Rectal smooth muscle tissue (tissue), 1 donor: ENCODE measurements around the gene LIMCH1.

ENCODE experiments used
- H3K27ac ChIP-seq: one replicate; pipeline ENCODE4 v1.7.0; 2013; ENCODE audit warnings: low read depth, low read length, inconsistent platforms
- H3K27me3 ChIP-seq: one replicate; pipeline ENCODE4 v1.7.0; 2013; ENCODE audit warnings: low read length; ENCODE audit not compliant: control insufficient read depth, insufficient read depth
- H3K36me3 ChIP-seq: one replicate; pipeline ENCODE4 v1.7.0; 2013; ENCODE audit warnings: low read length; ENCODE audit not compliant: control insufficient read depth, insufficient read depth
- H3K4me1 ChIP-seq: one replicate; pipeline ENCODE4 v1.7.0; 2013; ENCODE audit warnings: low read length; ENCODE audit not compliant: control insufficient read depth, insufficient read depth
- H3K4me3 ChIP-seq: one replicate; pipeline ENCODE4 v1.7.0; 2013; ENCODE audit warnings: low read length
- H3K9ac ChIP-seq: one replicate; pipeline ENCODE4 v1.7.0; 2013; ENCODE audit warnings: low read length

Gene LIMCH1

DNA sequence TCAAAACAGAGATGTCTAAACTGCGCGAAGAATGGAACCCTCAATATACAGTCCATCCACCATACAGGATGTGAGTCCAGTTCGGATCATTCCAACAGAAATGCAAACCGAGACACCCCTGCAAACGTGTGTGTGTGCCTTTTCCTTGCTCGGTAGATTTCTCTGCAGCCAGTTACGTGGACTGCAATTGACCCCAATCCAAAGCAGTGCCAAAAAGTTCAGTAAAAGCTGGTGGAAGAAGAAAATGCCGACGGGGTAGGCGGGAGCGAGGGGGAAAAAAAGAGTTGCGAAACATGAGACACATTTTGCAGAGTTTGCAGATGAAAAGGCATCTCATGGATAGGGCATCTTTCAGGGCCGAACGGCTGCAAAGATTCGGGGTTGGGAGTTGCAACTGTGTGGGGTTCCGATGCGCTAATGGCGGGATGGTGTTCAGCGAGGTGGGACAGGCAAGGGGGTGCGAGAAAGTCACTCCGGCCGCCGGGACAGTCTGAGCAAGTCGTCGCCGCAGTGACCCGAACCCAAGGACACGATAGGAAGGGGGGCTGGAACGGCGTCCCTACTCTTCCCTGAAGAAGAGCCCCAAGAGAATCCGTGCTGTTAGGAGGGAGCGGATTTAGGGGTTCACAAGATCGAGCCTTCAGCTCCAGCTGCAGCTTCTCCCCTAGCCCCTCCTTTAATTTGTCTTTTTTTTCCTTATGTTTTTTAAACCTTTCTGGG, 206.8 kb downstream of the LIMCH1 start:
- peaks cover 22% of the 10 kb centered on the region for H3K27me3 ChIP-seq
- no peak overlapping the region for H3K4me3 ChIP-seq
- H3K36me3 ChIP-seq = no peaks in the 10 kb centered on the region
- no peak overlapping the region for H3K9ac ChIP-seq
- no peaks in the 10 kb centered on the region for H3K4me1 ChIP-seq
- H3K27ac ChIP-seq = no peak overlapping the region

DNA sequence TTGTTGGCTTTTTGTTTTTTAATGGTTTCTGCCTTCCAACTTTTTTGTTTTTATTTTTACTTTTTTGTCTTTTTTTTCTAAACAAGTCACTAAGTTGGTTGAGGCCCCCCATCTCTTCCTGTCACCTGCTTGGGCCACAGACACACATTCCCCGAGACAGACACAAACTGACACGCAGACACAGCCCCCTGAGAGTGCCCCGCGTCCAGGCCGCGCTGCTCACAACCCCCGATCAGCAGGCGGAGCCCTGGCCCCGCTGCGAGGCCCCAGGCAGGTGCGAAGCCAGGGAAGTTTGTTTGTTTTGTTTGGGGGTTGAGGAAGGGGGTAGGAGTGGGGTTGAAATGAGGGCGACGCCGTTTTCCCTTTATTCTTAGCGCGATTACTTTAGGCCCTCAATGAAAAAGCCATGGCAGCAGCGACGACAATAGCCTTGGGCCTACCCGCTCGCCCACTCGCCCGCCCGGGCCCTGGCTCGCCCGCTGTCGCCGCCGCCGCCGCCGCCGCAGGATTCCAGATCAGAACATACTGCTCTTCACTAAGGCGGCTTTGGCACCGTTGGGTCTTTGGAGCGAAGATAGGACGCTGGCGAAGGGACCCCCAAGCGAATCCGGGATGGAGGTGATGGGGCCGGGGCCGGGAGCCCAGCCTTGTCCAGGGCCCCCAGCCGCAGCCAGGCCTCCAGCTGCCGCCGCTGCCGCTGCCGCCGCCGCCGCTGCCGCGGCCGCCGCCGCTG, 207.5 kb downstream of the LIMCH1 start:
- Histone ChIP-seq H3K4me1 (no peaks in the 10 kb centered on the region), H3K36me3 (no peaks in the 10 kb centered on the region), H3K27me3 (peaks cover 25% of the 10 kb centered on the region), H3K4me3 (no peak overlapping the region), H3K9ac (no peak overlapping the region), H3K27ac (no peak overlapping the region)

DNA sequence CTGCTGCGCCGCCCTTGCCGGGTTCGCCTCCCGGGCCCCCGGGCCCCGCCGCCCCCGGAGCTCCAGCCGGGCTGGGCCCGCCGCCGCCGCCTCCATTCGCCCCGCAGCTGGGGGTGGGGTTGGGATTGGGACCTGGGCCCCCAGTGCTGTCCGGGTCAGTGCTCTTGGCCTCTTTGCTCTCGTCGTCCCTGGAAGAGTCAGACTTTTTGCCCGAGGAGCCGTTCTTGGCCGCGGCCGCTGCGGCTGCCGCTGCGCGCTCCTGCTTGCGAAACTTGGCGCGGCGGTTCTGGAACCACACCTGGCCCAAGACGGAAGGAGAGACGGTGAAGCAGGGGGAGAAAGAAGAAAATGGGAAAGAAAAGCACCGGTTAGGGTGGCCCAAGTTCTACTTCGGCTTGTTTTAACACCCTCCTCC, 208.1 kb downstream of the LIMCH1 start:
- Histone ChIP-seq H3K4me3 (no peak overlapping the region), H3K4me1 (no peaks in the 10 kb centered on the region), H3K9ac (no peak overlapping the region), H3K27ac (no peak overlapping the region), H3K27me3 (peaks cover 28% of the 10 kb centered on the region), H3K36me3 (no peaks in the 10 kb centered on the region)

DNA sequence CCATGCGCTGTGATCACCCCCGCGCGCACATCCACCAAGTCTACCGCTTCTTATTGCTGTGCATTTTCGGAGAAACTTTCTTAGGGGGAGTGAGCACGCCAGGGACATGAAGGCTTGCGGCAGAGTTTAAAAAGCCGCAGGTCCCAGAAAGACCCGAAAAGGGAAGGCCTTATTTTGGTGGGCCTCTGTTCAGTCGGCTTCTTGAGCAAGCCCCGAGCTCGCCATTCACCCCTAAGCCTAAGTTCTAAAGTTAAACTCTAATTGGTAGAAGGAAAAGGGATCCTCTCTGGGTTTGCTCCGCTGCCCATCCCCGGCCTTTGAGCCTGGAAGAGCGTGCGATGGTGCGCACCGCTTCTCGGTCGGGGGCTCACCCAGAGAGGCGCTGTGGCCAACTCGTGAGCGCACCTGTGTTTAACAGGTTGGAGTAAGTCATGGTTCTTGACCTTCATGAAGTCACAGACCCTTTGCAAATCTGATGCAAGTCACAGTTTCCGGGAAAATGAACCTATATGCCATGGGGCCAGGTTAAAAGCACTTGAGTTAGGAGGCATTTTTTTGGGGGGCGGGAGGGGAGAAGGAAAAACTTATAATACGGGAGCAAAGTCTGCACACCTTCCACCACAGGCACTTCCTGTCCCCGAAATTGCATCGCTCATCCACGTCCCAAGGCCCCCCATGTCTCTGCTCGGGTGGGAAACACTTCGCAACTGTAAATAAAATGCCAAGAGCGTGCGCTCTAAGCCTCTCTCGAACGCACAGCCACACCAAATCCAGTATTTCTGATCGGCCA, 208.7 kb downstream of the LIMCH1 start:
- H3K27me3 ChIP-seq = peaks cover 34% of the 10 kb centered on the region
- no peaks in the 10 kb centered on the region for H3K4me1 ChIP-seq
- H3K36me3 ChIP-seq = no peaks in the 10 kb centered on the region
- H3K4me3 ChIP-seq = no peak overlapping the region
- H3K9ac ChIP-seq = no peak overlapping the region
- H3K27ac ChIP-seq = no peak overlapping the region

GRCh38 chr4:41747230-41748055, 209.5 kb downstream of the LIMCH1 start:
- H3K36me3 ChIP-seq = no peaks in the 10 kb centered on the region
- H3K27ac ChIP-seq = no peak overlapping the region
- no peaks in the 10 kb centered on the region for H3K4me1 ChIP-seq
- H3K9ac ChIP-seq = no peak overlapping the region
- H3K27me3 ChIP-seq = peaks cover 39% of the 10 kb centered on the region
- no peak overlapping the region for H3K4me3 ChIP-seq

- Histone ChIP-seq H3K9ac (no peak overlapping the region), H3K36me3 (no peaks in the 10 kb centered on the region), H3K4me3 (no peak overlapping the region), H3K4me1 (no peaks in the 10 kb centered on the region), H3K27ac (no peak overlapping the region), H3K27me3 (peaks cover 39% of the 10 kb centered on the region)
Observed at GRCh38 chr4:41748074-41748570, 210.2 kb downstream of the LIMCH1 start.

GRCh38 chr4:41748571-41749475, 210.9 kb downstream of the LIMCH1 start, which contains the start of gene PHOX2B:
Gene PHOX2B (minus strand): TSS chr4:41748725. CDS start chr4:41748610, 115 bp downstream.
- H3K4me3 ChIP-seq = no peak within 1 kb of the TSS
- no peaks in the 10 kb centered on the region for H3K36me3 ChIP-seq
- no peaks in the 10 kb centered on the region for H3K4me1 ChIP-seq
- peaks cover 39% of the 10 kb centered on the region for H3K27me3 ChIP-seq
- H3K9ac ChIP-seq = no peak within 1 kb of the TSS
- H3K27ac ChIP-seq = no peak within 1 kb of the TSS

GRCh38 chr4:41749631-41750039, 211.7 kb downstream of the LIMCH1 start:
- Histone ChIP-seq H3K27ac (no peak overlapping the region), H3K27me3 (peaks cover 41% of the 10 kb centered on the region), H3K4me3 (no peak overlapping the region), H3K36me3 (no peaks in the 10 kb centered on the region), H3K4me1 (no peaks in the 10 kb centered on the region), H3K9ac (no peak overlapping the region)
